Measurements from ENCODE around the gene CCDC178. TPM values are rescaled to one million over a fixed set of nuclear protein-coding genes. Genes with fewer than 3 reads are reported as not detected.

CCDC178 gene
- total and polyA plus RNA-seq, 7 donors, result 0.06 to 0.25 (median 0.18) TPM; not detected in 4

DNA sequence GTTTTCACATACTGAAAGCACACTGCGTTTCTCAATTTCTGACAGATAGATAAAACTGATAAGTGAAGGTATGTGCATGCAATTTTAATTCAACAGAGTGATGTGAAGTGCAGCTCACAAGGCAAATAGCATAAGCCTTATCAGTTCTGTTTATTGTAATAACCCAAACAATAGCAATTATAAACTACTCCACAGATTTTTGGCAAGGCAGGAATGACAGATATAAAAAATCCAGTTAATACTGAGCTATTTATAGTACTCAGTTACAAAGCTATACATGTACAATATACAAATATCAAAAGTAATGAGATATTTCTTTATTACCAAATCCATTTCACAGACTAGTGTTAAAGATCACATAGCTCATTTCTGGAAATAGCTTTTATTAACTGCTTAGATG lies 456.8 kb downstream of the CCDC178 start:
- Histone ChIP-seq H3K4me3 (no peak overlapping the region), H3K27me3 (ENCODE audit: insufficient read depth in 3 of 3, low read length in 2 of 3) (no peaks in the 10 kb centered on the region), H3K36me3 (ENCODE audit: insufficient read depth in 1 of 2, low read depth in 1 of 2) (no peaks in the 10 kb centered on the region), H3K9me3 (no peaks in the 10 kb centered on the region), H3K27ac (no peak overlapping the region), H3K4me1 (no peaks in the 10 kb centered on the region)
- ATAC-seq, result no peak
- WGBS, 3 donors, result 59 to 76% (median 76%) methylated on average over 1 of the region's 1 CpG
- no peak for DNase-seq
- intact Hi-C loops (cut with DNase I), result no loop called here
- TF ChIP-seq, protein P1, sequence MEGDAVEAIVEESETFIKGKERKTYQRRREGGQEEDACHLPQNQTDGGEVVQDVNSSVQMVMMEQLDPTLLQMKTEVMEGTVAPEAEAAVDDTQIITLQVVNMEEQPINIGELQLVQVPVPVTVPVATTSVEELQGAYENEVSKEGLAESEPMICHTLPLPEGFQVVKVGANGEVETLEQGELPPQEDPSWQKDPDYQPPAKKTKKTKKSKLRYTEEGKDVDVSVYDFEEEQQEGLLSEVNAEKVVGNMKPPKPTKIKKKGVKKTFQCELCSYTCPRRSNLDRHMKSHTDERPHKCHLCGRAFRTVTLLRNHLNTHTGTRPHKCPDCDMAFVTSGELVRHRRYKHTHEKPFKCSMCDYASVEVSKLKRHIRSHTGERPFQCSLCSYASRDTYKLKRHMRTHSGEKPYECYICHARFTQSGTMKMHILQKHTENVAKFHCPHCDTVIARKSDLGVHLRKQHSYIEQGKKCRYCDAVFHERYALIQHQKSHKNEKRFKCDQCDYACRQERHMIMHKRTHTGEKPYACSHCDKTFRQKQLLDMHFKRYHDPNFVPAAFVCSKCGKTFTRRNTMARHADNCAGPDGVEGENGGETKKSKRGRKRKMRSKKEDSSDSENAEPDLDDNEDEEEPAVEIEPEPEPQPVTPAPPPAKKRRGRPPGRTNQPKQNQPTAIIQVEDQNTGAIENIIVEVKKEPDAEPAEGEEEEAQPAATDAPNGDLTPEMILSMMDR (IDR thresholded peaks at IDR 0.05), result no peak

DNA sequence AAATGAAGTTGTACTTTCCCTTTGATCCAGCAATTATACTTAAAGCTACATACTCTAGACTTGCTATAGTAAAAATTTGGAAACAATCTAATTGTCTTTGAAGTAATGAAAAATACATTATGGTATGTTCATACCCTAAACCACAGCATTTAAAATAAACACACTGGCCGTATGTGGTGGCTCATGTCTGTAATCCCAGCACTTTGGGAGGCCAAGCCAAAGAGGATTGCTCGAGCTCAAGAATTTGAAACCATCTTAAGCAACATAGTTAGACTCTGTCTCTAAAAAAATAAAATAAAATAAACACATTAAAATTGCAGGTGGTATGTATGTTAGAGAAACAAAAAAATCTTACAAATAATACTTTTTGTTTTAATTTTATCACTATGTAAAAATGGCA lies 459.6 kb downstream of the CCDC178 start:
- no peak overlapping the region for H3K4me3 ChIP-seq
- TF ChIP-seq, protein P1 (IDR thresholded peaks at IDR 0.05), result no peak
- WGBS, 3 donors, result 29 to 41% (median 35%) methylated on average over 2 of the region's 2 CpGs

DNA sequence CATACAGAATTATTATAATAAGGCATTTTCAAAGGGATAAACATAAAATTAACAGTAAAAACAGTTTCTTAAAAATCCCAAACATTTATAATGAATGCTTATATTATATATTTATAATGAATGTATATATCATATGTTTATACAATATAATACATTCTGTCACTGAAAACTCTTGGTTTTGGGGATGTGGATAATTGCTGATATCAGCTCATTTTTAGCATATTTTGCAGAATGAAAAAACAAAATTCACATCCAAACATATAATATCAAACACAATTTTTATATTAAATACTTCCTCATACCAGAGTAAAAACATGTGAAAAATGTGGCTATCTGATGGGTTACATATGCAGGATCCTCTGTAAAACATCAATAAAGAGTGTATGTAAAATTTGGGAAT lies 465.0 kb downstream of the CCDC178 start:
- H3K36me3 ChIP-seq (ENCODE audit: insufficient read depth in 1 of 2, low read depth in 1 of 2), result no peaks in the 10 kb centered on the region
- intact Hi-C loops (cut with DNase I), result no loop called here
- ATAC-seq, result no peak
- H3K27me3 ChIP-seq (ENCODE audit: insufficient read depth in 3 of 3, low read length in 2 of 3), result no peaks in the 10 kb centered on the region
- H3K9me3 ChIP-seq, result no peaks in the 10 kb centered on the region
- no peak overlapping the region for H3K4me3 ChIP-seq
- TF ChIP-seq, protein P1 (IDR thresholded peaks at IDR 0.05), result no peak
- DNase-seq, result no peak
- no peak overlapping the region for H3K27ac ChIP-seq
- no peaks in the 10 kb centered on the region for H3K4me1 ChIP-seq

More for the DNA sequence above, 459.6 kb downstream of the CCDC178 start:
- no peaks in the 10 kb centered on the region for H3K9me3 ChIP-seq
- intact Hi-C loops (cut with DNase I), result no loop called here
- H3K4me1 ChIP-seq, result no peaks in the 10 kb centered on the region
- no peaks in the 10 kb centered on the region for H3K36me3 ChIP-seq (ENCODE audit: insufficient read depth in 1 of 2, low read depth in 1 of 2)
- ATAC-seq, result peak in 1 of 4 donors; percentile 23
- no peak for DNase-seq
- H3K27me3 ChIP-seq (ENCODE audit: insufficient read depth in 3 of 3, low read length in 2 of 3), result no peaks in the 10 kb centered on the region
- H3K27ac ChIP-seq, result no peak overlapping the region

DNA sequence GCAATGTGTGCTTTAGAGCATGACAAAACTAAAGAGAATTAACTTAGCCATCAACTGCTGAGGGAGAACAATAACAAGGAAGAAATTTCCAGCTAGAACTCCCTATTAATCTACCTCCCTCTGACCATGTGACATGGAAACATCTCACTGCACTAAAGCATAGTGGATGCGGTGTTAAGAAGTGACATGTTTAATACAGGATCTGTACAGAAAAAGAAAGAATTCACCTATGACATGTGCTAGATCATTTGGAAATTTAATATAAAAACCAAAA lies 465.4 kb downstream of the CCDC178 start:
- whole genome bisulfite sequencing, 3 donors, result 82 to 91% (median 86%) methylated on average over 1 of the region's 1 CpG
- Histone ChIP-seq H3K27me3 (ENCODE audit: insufficient read depth in 3 of 3, low read length in 2 of 3) (no peaks in the 10 kb centered on the region), H3K4me3 (no peak overlapping the region), H3K27ac (no peak overlapping the region), H3K9me3 (no peaks in the 10 kb centered on the region), H3K36me3 (ENCODE audit: insufficient read depth in 1 of 2, low read depth in 1 of 2) (no peaks in the 10 kb centered on the region), H3K4me1 (no peaks in the 10 kb centered on the region)
- no peak for DNase-seq
- intact Hi-C loops (cut with DNase I), result no loop called here
- no peak for ATAC-seq
- TF ChIP-seq, protein P1 (IDR thresholded peaks at IDR 0.05), result no peak

DNA sequence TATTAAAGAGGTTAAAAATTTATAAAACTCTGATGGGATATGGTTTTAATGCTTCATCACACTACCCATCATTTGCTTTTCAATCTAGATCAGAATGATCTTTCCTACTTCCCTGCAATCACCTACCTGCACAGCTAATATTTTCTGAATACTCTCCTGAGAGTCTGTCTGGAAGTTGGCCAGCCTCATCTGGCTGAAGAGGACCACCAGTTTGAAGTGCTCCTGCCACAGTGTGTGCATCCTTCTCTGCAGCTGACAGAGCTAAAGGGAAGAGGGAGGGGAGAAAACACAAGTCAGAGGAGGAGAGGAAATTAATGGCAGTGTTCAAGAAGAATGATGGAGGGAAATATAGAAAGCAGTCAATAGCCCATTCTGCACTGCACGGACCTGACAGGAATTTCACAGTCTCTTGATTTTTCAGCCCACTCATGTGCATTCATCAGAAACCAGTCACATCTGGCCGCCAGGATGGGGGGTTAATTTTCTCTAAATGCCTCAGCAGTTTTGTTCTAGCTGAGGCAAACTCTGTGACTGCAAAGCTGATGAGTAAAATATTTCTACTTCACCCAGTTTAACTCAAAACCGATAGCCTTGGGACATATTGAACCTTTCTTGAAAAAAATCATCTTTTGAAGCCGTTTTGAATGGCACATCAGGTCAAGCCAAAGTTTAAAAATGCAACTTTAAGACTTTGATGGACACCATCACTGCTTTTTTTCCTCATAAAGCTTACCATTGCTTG lies 465.9 kb downstream of the CCDC178 start:
- ATAC-seq (no peak), DNase-seq (no peak)
- H3K36me3 ChIP-seq (ENCODE audit: insufficient read depth in 1 of 2, low read depth in 1 of 2), result no peaks in the 10 kb centered on the region
- no peaks in the 10 kb centered on the region for H3K9me3 ChIP-seq
- no peaks in the 10 kb centered on the region for H3K4me1 ChIP-seq
- no peak overlapping the region for H3K4me3 ChIP-seq
- WGBS, 3 donors, result 25 to 29% (median 26%) methylated on average over 4 of the region's 4 CpGs
- intact Hi-C loops (cut with DNase I), result no loop called here
- TF ChIP-seq, protein P1 (IDR thresholded peaks at IDR 0.05), result no peak
- no peak overlapping the region for H3K27ac ChIP-seq
- H3K27me3 ChIP-seq (ENCODE audit: insufficient read depth in 3 of 3, low read length in 2 of 3), result no peaks in the 10 kb centered on the region
